ENCODE data around the gene PFDN6.
A peak's percentile ranks its signal among the peaks of the same experiment; 100 is the strongest.
"Not testable (repeated sequence)": the region's sequence is repeated elsewhere in the genome, so short reads cannot be mapped to it uniquely, and the experiment has no call there.

Gene PFDN6

DNA sequence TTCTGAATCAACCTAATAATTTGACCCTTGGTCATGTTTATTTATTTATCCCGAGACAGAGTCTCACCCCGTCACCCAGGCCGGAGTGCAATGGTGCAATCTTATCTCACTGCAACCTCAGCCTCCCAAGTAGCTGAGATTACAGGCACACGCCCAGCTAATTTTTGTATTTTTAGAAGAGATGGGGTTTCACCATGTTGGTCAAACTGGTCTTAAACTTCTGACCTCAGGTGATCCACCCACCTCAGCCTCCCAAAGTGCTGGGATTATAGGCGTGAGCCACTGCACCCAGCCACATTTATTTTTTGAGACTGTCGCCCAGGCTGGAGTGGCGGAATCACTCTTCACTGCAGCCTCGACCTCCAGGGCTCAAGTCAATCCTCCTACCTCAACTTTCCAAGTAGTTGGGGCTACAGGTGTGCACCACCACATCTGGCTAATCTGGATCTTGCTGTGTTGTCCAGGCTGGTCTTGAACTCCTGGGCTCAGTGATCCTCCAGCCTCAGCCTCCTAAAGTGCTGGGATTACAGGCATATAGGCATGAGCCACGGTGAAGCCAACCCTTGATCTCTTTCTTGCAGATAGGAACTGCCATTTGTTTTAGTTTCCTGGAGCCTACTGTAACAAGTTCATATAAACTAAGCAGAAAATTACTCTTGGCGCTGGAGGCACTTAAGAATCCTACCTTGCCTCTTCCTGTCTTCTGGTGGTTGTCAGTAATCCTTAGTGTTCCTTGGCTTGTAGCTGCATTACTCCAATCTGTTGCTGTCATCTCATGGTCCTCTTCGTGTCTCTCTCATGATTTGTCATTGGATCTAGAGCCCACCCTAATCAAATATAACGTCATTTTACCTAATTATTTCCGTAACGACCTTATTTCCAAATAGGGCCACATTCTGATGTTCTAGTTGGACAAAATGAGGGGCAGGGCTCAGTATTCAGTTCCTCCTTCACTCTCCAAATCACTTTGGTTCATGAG is 15.2 kb upstream of the PFDN6 start:
- no peak for DNase-seq

DNA sequence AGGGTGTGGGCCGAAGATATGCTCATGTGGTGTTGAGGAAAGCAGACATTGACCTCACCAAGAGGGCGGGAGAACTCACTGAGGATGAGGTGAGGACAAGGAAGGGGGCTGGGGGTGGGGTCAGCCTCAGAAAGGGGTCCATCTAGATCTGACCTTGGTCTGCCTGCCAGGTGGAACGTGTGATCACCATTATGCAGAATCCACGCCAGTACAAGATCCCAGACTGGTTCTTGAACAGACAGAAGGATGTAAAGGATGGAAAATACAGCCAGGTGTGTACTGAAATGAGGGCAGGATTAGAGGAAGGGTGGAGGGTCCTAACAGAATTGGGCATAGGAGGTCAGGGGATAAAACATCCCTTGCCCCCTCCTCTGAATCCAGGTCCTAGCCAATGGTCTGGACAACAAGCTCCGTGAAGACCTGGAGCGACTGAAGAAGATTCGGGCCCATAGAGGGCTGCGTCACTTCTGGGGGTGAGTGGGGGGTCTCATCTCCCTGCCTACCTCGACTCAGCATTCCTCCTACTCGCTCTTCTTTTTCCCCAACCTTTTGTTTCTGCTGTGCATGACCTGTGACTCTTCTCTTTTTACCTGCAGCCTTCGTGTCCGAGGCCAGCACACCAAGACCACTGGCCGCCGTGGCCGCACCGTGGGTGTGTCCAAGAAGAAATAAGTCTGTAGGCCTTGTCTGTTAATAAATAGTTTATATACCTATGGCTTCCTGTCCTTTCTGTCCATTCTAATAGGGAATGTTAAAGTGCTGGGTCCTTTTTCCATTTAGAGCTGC is 13.4 kb upstream of the PFDN6 start:
- DNase-seq, result not testable (repeated sequence)

DNA sequence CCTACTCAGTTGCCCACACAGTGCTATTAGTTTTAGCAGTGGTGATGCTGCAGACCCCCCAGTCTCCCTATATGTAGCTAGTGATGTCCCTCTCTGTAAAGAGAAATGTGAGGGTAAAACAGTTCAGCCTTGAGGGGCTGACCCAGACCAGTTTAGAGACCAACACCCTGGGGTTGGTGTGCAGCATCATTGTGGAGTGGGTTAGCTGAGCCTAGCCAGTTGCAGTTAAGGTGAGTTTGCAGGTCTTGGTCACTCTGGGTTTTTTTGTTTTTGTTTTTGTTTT is 12.9 kb upstream of the PFDN6 start:
- DNase-seq, result no peak

DNA sequence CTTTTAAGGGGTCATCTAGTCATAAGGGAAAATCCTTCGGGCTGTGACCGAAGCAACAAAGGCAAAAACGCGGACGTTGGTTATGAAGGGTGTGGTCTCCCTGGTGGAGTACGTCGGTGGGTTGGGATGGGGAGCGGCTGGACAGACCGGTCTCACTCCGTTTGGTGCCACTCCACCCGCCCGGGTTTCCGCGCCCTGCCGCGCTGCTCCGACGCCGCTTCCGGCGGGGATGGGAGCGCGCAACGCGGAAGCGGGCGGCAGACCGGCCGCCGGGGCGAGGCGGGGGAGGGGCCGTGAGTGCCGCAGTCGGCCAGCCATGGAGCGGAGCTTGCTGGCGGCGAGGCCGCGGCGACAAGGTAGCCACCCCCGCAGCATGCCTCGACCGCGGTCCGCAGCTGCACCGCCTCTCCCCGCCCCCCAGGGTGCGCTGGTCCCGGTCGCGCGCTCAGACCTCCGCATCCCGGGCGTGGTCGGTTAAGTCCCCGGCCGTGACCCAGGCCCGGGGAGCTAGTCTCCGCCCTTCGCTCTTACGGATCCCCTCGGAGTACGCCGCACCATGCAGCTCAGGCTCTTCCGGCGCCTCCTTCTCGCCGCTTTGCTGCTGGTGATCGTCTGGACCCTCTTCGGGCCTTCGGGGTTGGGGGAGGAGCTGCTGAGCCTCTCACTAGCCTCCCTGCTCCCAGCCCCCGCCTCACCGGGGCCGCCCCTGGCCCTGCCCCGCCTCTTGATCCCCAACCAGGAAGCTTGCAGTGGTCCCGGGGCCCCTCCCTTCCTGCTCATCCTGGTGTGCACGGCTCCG is 12.3 kb upstream of the PFDN6 start, which contains the start of gene B3GALT4:
TSS of gene B3GALT4 (plus strand) at position 260 of the 799 bp plus-strand sequence. CDS start at position 557, 297 bp downstream.
- DNase-seq, result peak; percentile 60

DNA sequence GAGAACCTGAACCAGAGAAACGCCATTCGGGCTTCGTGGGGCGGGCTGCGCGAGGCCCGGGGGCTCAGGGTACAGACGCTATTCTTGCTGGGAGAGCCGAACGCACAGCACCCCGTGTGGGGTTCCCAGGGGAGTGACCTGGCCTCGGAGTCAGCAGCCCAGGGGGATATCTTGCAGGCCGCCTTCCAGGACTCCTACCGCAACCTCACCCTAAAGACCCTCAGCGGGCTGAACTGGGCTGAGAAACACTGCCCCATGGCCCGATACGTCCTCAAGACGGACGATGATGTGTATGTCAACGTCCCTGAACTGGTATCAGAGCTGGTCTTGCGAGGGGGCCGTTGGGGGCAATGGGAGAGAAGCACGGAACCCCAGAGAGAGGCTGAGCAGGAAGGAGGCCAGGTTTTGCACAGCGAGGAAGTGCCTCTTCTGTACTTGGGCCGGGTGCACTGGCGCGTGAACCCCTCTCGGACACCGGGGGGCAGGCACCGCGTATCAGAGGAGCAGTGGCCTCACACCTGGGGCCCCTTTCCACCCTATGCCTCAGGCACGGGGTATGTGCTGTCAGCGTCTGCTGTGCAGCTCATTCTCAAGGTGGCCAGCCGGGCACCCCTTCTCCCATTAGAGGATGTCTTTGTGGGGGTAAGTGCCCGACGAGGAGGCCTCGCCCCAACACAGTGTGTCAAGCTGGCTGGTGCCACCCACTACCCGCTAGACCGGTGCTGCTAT is 11.6 kb upstream of the PFDN6 start:
- peak; percentile 21 for DNase-seq

DNA sequence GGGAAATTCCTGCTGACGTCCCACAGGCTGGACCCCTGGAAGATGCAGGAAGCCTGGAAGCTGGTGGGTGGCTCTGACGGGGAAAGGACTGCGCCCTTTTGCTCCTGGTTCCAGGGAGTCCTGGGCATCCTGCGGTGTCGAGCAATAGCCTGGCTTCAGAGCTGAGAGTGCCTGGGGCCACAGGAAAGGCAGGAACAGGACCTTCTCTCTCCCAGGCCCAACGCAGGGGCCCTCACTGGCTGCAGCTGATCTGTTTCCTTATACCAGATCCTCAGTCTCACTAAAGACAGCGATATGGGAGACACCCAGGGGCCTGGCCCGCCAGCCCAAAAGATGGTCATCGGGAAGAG is 11.0 kb upstream of the PFDN6 start:
- DNase-seq, result no peak

DNA sequence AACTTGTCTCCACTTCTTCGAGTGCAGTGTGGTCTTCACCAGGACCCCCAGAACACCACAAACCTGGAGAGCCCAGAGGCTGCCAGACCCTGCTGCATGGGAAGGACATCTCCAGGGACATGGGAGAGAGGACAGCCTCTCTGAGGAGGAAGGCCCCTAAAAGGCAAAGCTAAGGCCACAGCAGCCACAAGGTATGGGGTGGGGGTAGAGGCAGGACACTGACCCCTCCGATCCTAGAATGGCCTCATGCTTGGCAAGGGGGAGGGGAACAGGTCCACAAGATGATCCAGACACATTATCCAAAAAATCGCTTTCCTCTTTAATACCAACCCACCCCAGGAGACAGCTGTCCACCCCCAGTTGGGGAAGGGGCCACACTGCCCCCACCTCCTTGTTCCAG is 10.6 kb upstream of the PFDN6 start:
- no peak for DNase-seq

DNA sequence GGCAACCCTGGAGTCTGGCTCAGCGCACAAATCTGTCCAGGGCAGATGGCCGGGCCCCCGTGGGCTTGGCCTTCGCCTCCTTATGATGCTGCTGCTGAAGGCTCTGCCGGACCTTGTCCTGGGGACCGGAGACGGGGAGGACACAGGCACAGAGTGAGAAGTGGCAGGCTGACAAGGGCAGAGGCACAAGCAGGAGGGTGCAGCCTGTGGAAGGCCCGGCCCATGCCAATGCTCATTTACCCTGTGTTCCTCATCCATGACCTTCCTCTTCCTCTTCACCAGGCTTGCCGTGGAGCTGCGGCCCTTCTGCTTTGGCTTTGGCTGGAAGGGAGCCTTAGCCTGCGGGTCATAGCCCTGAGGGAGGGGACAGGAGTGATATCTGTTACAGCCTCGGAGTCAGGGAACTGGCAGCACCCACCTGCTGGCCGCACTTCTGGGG is 10.1 kb upstream of the PFDN6 start:
- DNase-seq, result no peak

DNA sequence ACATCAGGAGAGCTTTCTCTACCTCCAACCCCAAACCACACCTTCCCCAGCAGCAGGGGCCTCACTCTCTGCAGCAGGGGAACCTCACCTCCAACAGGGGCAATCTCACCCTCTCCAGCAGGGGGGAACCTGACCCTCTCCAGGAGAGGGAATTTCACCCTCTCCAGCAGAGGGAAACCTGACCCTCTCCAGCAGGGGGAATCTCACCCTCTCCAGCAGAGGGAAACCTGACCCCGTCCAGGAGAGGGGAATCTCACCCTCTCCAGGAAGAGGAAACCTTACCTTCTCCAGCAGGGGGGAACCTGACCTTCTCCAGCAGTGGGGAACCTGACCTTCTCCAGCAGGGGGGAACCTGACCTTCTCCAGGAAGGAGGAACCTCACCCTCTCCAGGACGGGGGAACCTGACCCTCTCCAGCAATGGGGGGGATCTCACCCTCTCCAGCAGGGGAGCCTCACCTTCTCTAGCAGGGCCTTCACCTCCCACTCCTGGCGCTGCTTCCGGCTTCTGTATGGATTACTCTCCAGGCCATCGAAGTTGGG is 9.4 kb upstream of the PFDN6 start:
- DNase-seq, result no peak

DNA sequence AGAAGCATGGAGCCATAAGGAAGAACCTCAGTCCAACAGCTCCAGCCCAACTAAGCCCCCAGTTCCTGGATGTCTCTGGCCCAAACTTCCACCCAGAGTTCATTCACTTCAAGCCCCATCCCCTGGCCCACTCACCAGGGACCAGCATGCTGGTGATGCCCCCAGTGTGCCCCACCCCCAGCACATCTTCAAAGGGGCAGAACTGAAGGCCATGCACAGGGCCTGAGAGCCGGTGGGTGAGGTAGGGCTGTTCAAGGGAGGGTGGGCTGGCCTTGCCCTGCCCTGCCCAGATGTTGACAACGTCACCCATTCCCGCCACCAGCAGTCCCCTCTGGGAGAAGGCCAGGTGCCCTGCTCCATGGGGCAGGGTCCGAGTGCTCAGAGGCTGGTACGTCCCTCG is 8.9 kb upstream of the PFDN6 start:
- DNase-seq, result no peak

DNA sequence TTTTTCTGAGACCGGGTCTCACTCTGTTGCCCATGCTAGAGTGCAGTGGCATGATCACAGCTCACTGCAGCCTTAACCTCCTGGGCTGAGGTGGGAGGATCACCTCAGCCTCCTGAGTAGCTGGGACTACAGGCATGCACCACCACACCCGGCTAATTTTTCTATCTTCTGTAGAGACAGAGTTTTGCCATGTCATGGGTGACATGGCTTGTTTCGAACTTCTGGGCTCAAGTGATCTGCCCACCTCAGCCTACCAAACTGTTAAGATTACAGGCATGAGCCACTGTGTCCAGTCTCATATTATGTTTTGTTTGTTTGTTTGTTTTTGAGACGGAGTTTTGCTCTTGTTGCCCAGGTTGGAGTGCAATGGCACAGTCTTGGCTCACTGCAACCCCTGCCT is 4.2 kb upstream of the PFDN6 start:
- DNase-seq, result not testable (repeated sequence)

DNA sequence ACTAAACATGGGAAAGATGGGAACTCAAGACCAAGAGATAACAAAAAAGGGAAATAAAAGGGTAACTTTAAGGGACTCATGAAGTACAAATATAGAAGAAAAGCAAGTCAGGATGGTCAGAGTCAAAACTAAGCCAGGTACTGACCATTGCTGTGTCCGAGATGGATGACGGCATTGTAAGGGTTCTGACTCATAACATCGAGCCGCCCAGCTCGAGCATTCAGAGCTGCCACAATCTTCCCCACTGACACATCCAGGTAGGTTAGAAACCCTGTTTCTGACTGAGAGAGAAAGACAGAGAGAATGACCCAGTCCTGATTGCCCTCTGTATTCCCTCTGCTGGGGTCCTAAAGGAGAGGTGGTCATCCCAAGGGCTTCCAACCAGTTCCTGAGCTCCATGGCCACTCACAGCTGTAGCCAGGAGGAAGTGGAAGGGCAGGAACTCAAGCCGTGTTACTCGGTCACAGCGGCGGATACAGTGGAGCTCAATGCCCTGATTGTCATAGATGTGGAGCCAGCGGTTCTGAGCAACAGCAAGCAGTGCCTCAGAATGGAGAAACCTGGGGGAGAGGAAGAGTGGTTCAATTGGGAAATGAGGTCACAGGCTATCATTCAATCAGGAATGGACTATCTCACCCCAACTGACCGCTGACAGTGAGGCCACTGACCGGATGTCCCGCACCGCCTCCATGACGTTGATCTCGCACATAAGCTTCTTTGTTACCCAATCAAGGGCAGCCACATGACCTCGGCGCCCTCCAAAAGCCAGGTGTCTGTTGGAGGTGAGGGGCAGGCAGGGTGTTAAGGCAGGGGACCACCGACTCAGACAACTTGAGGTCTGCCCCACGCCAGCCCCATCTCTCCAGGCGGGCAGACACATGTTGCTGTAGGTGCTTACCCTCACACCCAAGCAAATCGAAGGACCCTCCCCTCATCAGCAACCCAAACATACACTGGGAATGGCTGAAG is 2.2 kb upstream of the PFDN6 start:
- no peak for DNase-seq

DNA sequence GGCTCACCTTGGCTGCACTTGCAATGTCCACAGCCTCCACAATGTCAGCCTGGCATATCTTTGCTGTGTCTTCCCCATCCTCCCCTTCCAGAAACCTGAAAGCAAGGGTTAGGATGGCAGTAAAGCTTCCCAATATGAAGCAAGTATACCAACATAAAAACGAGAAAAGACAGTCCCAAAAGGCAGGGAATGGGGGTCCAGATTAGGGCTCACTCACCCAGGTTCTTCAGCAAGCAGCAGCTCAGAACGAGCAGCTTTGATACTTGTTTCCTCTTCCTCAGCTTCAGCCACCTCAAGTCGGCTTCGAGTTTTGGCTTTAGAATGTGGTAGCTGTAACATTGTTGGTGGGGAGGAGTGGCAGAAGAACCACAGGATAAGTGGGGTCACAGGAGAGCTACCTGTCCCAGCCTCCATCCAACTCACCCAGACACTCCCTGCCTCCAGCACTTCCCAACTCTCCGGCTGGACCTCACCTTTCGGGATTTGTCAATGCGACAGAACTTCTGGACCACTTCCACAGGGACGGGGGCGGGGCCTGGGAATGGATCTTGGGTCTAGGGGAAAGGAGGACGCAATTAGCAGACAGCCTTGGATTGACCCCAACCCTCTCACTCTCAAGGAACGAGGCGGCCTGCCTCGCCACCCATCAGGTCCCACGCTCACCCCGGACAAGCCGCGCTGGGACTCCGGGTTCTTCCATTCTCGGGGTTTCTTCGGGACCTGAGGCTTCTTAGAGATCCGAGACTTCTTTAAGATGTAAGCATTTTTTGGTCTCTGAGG is 1.1 kb upstream of the PFDN6 start:
- DNase-seq, result no peak

DNA sequence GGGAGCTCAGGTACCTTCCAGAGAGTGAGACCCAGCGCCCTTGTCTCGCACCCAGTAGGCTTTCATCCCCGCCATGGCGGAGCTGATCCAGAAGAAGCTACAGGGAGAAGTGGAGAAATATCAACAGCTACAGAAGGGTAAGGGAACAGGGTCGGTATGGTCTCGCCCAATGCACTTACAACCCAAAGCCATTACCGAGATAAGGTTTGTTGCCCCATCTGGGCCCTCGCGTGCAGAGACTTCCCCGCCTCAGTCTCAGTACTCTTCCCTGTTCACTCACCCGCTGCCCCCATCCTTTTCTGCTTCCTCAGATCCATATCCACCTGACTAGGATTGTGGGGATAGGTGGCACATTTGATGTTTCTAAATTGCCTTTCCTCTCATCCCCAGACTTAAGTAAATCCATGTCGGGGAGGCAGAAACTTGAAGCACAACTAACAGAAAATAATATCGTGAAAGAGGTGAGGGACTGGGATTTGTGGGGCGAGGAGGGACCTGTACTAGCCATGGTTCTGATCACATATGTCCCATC is 449 bp downstream of the PFDN6 start:
- DNase-seq, result no peak

DNA sequence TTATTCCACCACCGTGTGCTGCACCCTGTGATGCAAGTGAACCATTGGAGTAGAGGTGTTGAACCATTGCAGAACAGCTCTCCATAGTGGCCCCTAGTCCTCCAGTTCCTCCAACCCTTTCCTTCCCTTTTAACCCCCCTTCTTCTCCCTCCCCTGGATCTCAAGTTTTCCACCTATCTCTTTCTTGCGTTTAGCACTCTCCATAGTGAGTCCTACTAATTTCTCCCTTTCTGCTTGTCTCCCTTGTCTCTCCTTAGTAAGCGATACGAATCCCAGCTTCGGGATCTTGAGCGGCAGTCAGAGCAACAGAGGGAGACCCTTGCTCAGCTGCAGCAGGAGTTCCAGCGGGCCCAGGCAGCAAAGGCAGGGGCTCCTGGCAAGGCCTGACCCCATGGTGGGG is 1.1 kb downstream of the PFDN6 start:
- DNase-seq, result no peak

DNA sequence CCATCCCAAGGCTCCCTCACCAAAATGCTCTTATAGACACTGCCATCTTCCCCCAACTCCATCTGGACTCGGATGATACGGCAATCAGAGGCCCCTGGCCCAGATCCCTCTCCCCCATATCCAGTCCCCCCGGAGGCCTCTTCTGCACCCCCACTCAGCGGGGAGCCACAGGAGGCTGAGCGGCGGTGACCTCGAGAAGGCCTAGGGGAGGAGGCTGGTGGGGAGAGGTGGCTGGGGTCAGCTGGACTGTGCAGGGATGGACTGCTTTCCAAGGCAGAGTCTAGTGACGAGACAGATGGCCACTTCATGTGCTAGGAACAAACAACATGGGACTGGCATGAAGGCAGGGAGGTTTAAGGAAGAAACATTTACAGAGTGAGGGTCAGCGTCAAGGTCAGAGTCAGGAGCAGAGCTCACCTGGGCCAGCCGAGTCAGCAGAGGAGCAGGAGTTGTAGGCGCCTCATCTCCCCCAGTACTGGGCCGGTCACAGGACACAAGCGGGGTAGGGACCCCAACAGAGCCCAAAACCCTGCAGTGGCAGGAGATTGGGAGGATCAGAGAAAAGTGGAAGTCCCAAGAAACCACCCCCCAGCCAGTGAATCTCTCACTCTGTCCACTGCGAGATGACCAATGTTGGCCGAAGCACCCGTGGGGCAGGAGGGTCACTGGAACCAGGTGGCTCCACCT is 3.7 kb downstream of the PFDN6 start:
- DNase-seq, result no peak

DNA sequence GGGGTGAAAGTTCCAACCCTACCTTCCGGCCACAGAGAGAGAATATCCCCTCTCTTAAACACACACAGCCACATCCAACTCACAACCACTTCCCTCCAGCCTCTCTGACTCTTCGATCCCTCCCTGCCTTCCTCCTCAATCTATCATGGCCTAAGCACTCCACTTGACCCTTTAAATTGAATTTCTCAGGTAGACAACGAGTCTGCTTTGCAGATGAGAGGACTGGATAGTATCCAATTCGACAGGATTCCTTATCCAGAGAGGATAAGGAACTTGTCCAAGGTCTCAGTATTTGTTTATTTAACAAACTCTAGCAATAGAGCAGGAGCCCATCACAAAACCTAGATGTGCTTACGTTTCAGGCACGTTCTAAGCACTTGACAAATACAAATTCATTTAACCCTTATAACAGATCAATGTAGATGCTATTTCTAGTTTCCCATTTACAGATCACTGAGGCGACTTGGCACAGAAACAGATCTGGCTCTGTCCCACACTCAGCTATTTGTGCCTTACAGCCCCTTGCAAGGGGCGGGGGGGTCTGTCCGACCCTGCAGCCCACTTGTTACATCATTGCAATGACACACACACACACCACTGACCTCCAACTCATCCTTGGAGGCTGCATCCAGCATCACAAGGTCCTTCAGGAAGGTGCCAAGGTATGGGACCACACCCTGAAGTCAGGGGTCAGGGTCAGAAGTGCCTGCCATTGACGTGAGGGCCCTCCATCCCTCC is 4.9 kb downstream of the PFDN6 start:
- no peak for DNase-seq

DNA sequence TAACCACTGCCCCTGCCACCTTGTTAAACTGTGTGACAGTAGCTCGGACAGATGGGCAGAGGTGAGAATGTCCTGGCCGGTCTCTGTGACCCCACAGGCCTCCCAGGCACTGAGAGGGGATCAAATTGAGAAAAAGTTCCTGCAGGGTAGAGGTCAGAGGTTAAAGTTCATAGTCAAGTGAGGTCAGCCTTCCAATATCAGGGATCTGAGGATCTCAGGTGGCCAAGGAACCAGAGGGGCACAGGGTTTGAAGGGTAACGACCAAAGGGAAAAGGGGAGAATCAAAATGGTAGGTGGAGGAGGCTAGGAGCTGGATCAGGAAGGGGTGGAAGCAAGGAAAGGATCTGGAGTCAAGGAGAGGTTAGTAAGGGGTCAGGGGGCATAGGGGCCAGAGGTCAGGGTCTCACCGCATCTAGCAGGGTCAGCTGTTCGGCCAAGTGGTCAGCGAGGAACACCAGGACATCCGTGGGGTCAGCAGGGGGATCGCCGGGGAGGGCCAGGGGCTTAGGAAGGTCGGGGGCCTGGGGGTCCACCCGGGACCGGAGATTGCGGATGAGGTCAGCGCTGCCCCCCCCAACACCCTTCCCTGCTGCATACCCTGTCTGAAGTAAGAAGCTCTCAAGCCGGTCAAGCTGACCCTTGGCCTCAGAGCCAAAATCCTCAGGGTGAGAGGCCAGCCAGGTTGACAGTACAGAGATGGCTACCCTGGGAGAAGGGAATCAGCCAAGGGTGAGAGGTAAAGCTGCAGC is 6.4 kb downstream of the PFDN6 start:
- DNase-seq, result no peak
